Frontal cortex (tissue), 4 donors: Measurements from ENCODE around the gene MCOLN1. TPM values are rescaled to one million over a fixed set of nuclear protein-coding genes. Genes with fewer than 3 reads are reported as not detected.
A peak's percentile ranks its signal among the peaks of the same experiment; 100 is the strongest.
"Not testable (repeated sequence)": the region's sequence is repeated elsewhere in the genome, so short reads cannot be mapped to it uniquely, and the experiment has no call there.

Source experiments
- DNase-seq, 2 donors: peaks; one replicate each; pipeline ENCODE4 v3.0.0; 2012; ENCODE audit warnings: low spot score in 2 of 2
- FAIRE-seq: peaks from 2 replicates; lab custom pipeline; 2012; peaks lifted over from hg19 to GRCh38; lab: Jason Lieb, UNC
- small RNA-seq: library from RNA; depleted of rRNA; stranded (forward); fragments of <200 nt; gene quantifications from one replicate; pipeline ENCODE3, GENCODE V24; 2014
- total RNA-seq: library from RNA; depleted of rRNA; stranded (reverse); fragments of >200 nt; gene quantifications from one replicate; pipeline ENCODE4 v1.2.3, GENCODE V29; 2014
- donor health status: control.
- donor health status: control.
- donor health status: control.

The MCOLN1 gene
- total RNA-seq, 1 donor from 2014 or later = 7.7 TPM

DNA sequence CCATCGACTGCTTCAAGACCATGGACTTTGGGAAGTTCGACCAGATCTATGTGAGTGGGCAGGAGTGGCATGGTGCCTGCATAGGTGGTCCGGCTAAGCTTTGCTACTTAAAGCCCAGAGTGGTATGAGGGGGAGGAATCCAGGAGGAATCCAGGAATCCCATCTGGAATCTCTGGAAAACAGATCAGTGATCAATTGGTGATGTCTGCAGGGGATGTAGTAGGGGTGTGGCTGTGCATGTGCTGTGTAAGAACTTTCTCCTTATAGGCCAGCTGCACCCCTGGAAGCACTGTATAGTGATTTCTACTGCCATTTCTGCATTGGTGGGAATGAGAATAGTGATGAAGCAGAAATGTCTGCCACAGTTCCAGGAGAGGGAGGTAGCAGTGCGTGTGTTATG is 36.7 kb downstream of the MCOLN1 start:
- FAIRE-seq (no peak), DNase-seq (peak in 1 of 2 donors; percentile 11)

DNA sequence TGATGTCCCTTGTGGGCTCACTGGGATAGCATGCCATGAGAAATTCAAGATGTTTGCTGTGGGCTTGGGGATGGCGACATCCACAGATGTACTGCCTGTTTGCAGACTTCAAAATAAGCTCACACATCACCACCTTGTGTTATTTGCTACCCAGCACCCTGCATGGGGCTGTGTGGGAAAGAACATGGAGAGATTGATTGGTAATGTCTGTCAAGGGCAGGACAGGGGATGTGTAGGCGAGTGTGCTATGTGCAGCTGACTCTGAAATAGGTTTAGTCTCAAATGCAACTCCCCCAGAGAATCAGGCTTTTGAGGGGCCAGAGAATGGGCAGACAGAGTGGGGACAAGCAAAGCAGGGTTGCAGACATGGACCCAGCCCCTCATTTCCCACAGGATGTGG is 37.8 kb downstream of the MCOLN1 start:
- DNase-seq (no peak), FAIRE-seq (no peak)

DNA sequence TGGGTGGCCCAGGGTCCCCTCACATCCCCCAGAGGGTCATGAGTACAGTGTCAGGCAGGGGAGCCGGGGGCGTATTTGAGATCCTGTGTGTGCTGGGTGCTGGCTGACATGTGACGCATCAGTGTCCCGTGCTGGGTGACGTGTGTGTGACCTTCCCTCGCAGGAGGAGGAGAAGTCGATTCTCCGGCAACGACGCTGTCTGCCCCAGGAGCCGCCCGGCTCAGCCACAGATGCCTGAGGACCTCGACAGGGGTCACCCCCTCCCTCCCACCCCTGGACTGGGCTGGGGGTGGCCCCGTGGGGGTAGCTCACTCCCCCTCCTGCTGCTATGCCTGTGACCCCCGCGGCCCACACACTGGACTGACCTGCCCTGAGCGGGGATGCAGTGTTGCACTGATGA is 38.9 kb downstream of the MCOLN1 start:
- DNase-seq (no peak), FAIRE-seq (no peak)

DNA sequence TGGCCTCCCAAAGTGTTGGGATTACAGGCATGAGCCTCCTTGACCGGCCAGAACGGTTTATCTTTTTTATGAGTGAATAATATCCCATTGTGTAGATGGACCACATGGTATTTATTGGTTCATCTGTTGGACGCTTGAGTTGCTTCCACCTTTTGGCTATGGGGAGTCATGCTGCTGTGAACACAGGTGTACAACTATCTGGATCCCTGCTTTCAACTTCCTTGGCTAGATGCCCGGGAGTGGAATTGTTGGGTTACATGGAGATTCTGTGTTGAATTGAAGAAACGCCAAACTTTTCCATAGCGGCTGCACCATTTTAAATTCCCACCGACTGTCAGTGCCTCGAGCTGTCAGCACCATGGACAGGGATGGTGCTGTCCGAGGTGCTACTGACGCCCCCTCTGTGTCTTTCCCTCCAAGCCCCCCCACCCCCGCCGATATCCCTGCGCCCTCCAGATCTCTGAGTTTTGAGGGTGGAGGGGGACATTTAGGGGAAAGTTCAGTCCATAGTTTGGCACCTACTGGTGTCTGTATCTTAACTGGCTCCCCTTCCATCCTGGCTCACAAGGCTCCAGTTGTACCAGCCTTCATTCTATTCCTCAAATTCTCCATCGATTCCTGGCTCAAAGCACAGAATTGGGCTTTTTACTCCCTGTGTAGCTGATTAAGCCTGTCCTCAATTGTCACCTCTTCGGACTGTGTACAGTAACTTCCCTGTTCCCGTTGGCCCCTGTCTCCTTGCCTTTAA is 40.4 kb downstream of the MCOLN1 start:
- DNase-seq (peak in 1 of 2 donors; percentile 29), FAIRE-seq (no peak)

GRCh38 chr19:7564866-7565265 is 42.4 kb downstream of the MCOLN1 start:
- FAIRE-seq = no peak
- no peak for DNase-seq

DNA sequence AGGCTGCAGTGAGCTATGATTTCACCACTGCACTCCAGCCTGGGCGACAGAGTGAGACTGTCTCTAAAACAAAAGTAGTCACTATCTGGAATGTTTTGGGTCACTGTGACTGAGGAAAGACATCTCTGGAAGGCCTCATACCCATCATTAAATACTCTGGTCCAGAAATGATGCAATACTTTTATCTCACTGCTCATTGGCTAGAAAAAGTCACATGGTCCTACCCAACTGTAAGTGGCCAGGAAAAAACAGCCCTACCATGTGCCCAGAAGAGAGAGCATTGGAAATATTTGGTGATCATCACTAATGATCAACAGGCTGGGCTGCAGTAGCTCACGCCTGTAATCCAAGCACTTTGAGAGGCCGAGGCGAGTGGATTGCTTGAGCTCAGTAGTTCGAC is 42.9 kb downstream of the MCOLN1 start:
- DNase-seq (no peak), FAIRE-seq (no peak)

- DNase-seq (no peak), FAIRE-seq (no peak)
These were observed 48.3 kb downstream of the MCOLN1 start for GRCh38 chr19:7570761-7571160.

DNA sequence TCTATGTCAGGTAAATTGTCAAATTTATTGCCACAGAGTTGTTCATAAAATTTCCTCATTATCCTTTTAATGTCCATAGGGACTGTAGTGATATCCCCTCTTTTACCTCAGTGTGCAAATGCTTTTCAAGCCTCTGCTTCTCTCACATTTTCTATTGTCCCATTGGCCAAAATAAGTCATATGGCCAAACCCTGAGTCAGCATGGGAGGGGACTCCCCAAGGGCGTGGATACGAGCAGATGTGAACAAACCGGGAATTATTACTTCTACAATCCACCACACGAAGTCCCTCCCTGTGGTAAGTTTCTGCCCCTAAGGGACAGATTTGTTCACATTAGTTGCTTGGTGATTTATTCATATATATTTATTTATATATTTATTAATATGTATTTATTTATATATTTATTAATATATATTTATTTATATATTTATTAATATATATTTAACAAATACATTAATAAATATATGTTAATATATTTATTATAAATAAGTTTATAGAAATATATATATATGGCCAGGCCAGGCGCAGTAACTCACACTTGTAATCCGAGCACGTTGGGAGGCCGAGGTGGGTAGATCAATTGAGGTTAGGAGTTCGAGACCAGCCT is 53.1 kb downstream of the MCOLN1 start:
- DNase-seq = no peak
- peak; percentile 76 for FAIRE-seq

DNA sequence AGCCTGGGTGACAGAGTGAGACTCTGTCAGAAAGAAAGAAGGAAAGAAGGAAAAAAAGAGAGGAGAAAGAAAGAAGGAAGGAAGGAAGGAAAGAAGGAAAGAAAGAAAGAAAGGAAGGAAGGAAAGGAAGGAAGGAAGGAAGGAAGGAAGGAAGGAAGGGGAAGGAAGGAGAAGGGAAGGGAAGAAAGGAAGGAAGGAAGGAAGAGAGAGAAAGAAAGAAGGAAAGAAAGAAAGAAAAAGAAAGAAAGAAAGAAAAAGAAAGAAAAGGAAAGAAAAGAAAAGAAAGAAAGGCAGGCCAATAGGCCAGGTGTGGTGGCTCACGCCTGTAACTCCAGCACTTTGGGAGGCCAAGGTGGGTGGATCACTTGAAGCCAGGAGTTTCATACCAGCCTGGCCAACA is 55.0 kb downstream of the MCOLN1 start:
- not testable (repeated sequence) for DNase-seq, FAIRE-seq

- DNase-seq = no peak
These were observed 55.7 kb downstream of the MCOLN1 start for GRCh38 chr19:7578127-7578526.

GRCh38 chr19:7579182-7579581 is 56.8 kb downstream of the MCOLN1 start:
- DNase-seq (no peak), FAIRE-seq (no peak)

More at GRCh38 chr19:7578127-7578526, 55.7 kb downstream of the MCOLN1 start:
- no peak for FAIRE-seq

DNA sequence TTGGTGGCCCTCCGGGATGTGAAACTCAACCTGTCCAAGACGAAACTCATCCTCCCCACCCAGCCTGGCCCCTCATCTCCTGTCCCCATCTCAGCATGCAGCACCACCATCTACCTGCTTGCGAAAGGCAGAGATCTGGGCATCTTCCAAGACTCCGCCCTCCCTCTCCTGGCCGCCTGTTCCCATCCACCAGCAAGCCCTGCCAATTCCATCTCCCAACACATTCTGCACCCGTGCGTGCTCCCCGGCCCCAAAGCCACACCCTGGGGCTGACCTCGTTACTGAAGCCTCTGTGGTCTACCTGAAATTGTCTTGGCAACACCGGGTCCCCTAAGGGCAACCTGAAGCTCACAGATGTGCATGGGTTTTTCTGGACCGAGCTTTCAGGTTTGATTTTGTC is 60.0 kb downstream of the MCOLN1 start:
- DNase-seq (no peak), FAIRE-seq (no peak)

Small RNAs within 50 kb of the gene (small RNA-seq; reads per million reads assigned to genes)
- gene AC008878.2 = not detected

Other genes with a start within 250 kb of the MCOLN1 start
- 93.3 TPM for gene INSR, start 228.2 kb upstream of the MCOLN1 start, total RNA-seq
- 26.1 TPM for gene ARHGEF18, start 173.7 kb upstream of the MCOLN1 start, total RNA-seq
- 1.2 TPM for gene PEX11G, start 33.6 kb upstream of the MCOLN1 start, total RNA-seq
- gene ZNF358, start 6.5 kb upstream of the MCOLN1 start, total RNA-seq = 10.6 TPM
- 45.2 TPM for gene PNPLA6, start 13.1 kb downstream of the MCOLN1 start, total RNA-seq
- gene CAMSAP3, start 73.2 kb downstream of the MCOLN1 start, total RNA-seq = 16.3 TPM
- gene XAB2, start 106.9 kb downstream of the MCOLN1 start, total RNA-seq = 24.1 TPM
- gene PET100, start 107.2 kb downstream of the MCOLN1 start, total RNA-seq = 29.3 TPM
- not detected for gene PCP2, start 111.1 kb downstream of the MCOLN1 start, total RNA-seq
- gene STXBP2, start 114.5 kb downstream of the MCOLN1 start, total RNA-seq = 2.4 TPM
- not detected for gene RETN, start 146.4 kb downstream of the MCOLN1 start, total RNA-seq
- not detected for gene MCEMP1, start 154.5 kb downstream of the MCOLN1 start, total RNA-seq
- 15.5 TPM for gene TRAPPC5, start 158.2 kb downstream of the MCOLN1 start, total RNA-seq
- gene FCER2, start 179.5 kb downstream of the MCOLN1 start, total RNA-seq = not detected
- 0.82 TPM for gene CLEC4G, start 209.5 kb downstream of the MCOLN1 start, total RNA-seq
- 0.82 TPM for gene CD209, start 224.9 kb downstream of the MCOLN1 start, total RNA-seq
- gene CLEC4M, start 240.6 kb downstream of the MCOLN1 start, total RNA-seq = not detected